ENCODE data around the gene WDR33.

DNA sequence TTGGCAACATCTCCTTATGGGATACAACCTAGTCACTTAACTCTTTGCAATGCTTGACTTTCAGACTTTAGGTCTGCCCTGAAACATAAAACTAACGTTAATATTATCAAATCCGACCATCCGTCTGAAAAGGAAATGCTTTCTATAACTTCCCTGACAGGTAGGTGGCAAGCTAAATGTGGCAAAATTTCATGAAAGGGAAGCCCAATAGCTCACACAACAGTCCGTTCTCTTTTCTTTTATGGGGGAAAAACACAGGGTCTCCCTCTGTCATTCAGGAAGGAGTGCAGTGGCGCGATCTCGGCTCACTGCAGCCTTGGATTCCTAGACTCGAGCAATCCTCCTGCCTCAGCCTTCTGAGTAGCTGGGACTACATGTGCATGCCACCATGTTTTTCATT, 56.8 kb downstream of the WDR33 start:
- TF ChIP-seq TAF1 (conservative IDR thresholded peaks at IDR 0.05): no peak
- TF ChIP-seq, protein P1, sequence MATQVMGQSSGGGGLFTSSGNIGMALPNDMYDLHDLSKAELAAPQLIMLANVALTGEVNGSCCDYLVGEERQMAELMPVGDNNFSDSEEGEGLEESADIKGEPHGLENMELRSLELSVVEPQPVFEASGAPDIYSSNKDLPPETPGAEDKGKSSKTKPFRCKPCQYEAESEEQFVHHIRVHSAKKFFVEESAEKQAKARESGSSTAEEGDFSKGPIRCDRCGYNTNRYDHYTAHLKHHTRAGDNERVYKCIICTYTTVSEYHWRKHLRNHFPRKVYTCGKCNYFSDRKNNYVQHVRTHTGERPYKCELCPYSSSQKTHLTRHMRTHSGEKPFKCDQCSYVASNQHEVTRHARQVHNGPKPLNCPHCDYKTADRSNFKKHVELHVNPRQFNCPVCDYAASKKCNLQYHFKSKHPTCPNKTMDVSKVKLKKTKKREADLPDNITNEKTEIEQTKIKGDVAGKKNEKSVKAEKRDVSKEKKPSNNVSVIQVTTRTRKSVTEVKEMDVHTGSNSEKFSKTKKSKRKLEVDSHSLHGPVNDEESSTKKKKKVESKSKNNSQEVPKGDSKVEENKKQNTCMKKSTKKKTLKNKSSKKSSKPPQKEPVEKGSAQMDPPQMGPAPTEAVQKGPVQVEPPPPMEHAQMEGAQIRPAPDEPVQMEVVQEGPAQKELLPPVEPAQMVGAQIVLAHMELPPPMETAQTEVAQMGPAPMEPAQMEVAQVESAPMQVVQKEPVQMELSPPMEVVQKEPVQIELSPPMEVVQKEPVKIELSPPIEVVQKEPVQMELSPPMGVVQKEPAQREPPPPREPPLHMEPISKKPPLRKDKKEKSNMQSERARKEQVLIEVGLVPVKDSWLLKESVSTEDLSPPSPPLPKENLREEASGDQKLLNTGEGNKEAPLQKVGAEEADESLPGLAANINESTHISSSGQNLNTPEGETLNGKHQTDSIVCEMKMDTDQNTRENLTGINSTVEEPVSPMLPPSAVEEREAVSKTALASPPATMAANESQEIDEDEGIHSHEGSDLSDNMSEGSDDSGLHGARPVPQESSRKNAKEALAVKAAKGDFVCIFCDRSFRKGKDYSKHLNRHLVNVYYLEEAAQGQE (IDR thresholded peaks at IDR 0.05): no peak
- TF ChIP-seq, protein P2, sequence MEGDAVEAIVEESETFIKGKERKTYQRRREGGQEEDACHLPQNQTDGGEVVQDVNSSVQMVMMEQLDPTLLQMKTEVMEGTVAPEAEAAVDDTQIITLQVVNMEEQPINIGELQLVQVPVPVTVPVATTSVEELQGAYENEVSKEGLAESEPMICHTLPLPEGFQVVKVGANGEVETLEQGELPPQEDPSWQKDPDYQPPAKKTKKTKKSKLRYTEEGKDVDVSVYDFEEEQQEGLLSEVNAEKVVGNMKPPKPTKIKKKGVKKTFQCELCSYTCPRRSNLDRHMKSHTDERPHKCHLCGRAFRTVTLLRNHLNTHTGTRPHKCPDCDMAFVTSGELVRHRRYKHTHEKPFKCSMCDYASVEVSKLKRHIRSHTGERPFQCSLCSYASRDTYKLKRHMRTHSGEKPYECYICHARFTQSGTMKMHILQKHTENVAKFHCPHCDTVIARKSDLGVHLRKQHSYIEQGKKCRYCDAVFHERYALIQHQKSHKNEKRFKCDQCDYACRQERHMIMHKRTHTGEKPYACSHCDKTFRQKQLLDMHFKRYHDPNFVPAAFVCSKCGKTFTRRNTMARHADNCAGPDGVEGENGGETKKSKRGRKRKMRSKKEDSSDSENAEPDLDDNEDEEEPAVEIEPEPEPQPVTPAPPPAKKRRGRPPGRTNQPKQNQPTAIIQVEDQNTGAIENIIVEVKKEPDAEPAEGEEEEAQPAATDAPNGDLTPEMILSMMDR (IDR thresholded peaks at IDR 0.05; ENCODE audit: low read depth, low read length, missing input control): no peak
- TF ChIP-seq SP1 (IDR thresholded peaks at IDR 0.05): no peak
- no peak for TF ChIP-seq GABPA (IDR thresholded peaks at IDR 0.05 in 1 of 2, conservative IDR thresholded peaks at IDR 0.05 in 1 of 2)
- no peak for TF ChIP-seq HNF4G (IDR thresholded peaks at IDR 0.05)
- TF ChIP-seq, protein P3, sequence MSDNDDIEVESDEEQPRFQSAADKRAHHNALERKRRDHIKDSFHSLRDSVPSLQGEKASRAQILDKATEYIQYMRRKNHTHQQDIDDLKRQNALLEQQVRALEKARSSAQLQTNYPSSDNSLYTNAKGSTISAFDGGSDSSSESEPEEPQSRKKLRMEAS (IDR thresholded peaks at IDR 0.05): no peak
- no peak for TF ChIP-seq JUND (IDR thresholded peaks at IDR 0.05)
- TF ChIP-seq, protein P4, sequence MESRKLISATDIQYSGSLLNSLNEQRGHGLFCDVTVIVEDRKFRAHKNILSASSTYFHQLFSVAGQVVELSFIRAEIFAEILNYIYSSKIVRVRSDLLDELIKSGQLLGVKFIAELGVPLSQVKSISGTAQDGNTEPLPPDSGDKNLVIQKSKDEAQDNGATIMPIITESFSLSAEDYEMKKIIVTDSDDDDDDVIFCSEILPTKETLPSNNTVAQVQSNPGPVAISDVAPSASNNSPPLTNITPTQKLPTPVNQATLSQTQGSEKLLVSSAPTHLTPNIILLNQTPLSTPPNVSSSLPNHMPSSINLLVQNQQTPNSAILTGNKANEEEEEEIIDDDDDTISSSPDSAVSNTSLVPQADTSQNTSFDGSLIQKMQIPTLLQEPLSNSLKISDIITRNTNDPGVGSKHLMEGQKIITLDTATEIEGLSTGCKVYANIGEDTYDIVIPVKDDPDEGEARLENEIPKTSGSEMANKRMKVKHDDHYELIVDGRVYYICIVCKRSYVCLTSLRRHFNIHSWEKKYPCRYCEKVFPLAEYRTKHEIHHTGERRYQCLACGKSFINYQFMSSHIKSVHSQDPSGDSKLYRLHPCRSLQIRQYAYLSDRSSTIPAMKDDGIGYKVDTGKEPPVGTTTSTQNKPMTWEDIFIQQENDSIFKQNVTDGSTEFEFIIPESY (IDR thresholded peaks at IDR 0.05): no peak

All from liver (tissue), 3 donors.